PC-9 (cell line): ENCODE results near the gene SLC1A7. TPM values are rescaled to one million over a fixed set of nuclear protein-coding genes. Genes with fewer than 3 reads are reported as not detected.

Experiments
- BruUV-seq: library from RNA; stranded (reverse); fragments of 400-500 nt; replicated peaks from 2 replicates; lab custom pipeline; 2021; lab: Mats Ljungman, UMichigan
- CTCF ChIA-PET: fragments of 300-600 bp; sonication (Branson Sonifier 250); formaldehyde crosslinking; loops from one replicate; lab custom pipeline; 2022; ENCODE audit warnings: antibody characterized with exemption; lab: Charles Lee
- POLR2A ChIA-PET: fragments of 300-600 bp; sonication (Branson Sonifier 250); formaldehyde crosslinking; loops from one replicate; lab custom pipeline; 2022; ENCODE audit warnings: antibody characterized with exemption; ENCODE audit not compliant: unreplicated experiment; lab: Charles Lee
- DNase-seq, 2 experiments: peaks; one replicate each; pipeline versions ENCODE4 v3.0.0 to v3.0.0-alpha.2; 2015 to 2022; ENCODE audit warnings: mixed read lengths in 1 of 2
- H2AFZ ChIP-seq: fragments of 200-600 bp; sonication (generic); 2 replicates; pipeline ENCODE4 v1.8.1; 2017; ENCODE audit warnings: antibody characterized with exemption
- H3F3A ChIP-seq: fragments of 200-600 bp; sonication (generic); 2 replicates; pipeline ENCODE4 v1.8.1; 2017; ENCODE audit warnings: antibody characterized with exemption, mild to moderate bottlenecking, low read depth; ENCODE audit not compliant: insufficient read depth
- H3K27ac ChIP-seq: fragments of 200-600 bp; sonication (generic); 2 replicates; pipeline ENCODE4 v1.6.1; 2016; ENCODE audit warnings: mixed run types
- H3K27me3 ChIP-seq: fragments of 200-600 bp; sonication (generic); 2 replicates; pipeline ENCODE4 v1.6.1; 2016; ENCODE audit warnings: low read depth, mixed run types; ENCODE audit not compliant: insufficient read depth
- H3K36me3 ChIP-seq: fragments of 200-600 bp; sonication (generic); 2 replicates; pipeline ENCODE4 v1.6.1; 2016; ENCODE audit warnings: low read depth, mixed run types
- H3K4me1 ChIP-seq: fragments of 200-600 bp; sonication (generic); replicated peaks from 2 replicates; pipeline ENCODE4 v1.6.1; 2016; ENCODE audit warnings: mixed run types; ENCODE audit not compliant: insufficient read depth
- H3K4me2 ChIP-seq: fragments of 200-600 bp; sonication (generic); 2 replicates; pipeline ENCODE4 v1.6.1; 2017; ENCODE audit warnings: mixed run types
- H3K4me3 ChIP-seq: fragments of 200-600 bp; sonication (generic); 2 replicates; pipeline ENCODE4 v1.6.1; 2016; ENCODE audit warnings: mixed run types
- H3K79me2 ChIP-seq: fragments of 200-600 bp; sonication (generic); 2 replicates; pipeline ENCODE4 v1.6.1; 2017; ENCODE audit warnings: low read depth, mixed run types
- H3K9me2 ChIP-seq: fragments of 200-600 bp; sonication (generic); 2 replicates; pipeline ENCODE4 v1.8.1; 2017; ENCODE audit warnings: mild to moderate bottlenecking; ENCODE audit not compliant: insufficient read depth
- H3K9me3 ChIP-seq: fragments of 200-600 bp; sonication (generic); 2 replicates; pipeline ENCODE4 v1.8.1; 2016; ENCODE audit warnings: low read depth; ENCODE audit not compliant: insufficient read depth
- H4K20me1 ChIP-seq: fragments of 200-600 bp; sonication (generic); 2 replicates; pipeline ENCODE4 v1.8.1; 2017; ENCODE audit not compliant: insufficient read depth
- EZH2 ChIP-seq: fragments of 200-600 bp; sonication (generic); IDR thresholded peaks from 2 replicates; pipeline ENCODE4 v1.8.0; 2017; ENCODE audit warnings: antibody characterized with exemption, low read depth
- intact Hi-C: fragments of 100-400 bp; cut with micrococcal nuclease; formaldehyde crosslinking; loops from one replicate; pipeline ENCODE4 v1.10.0; 2022; ENCODE audit not compliant: unreplicated experiment
- total RNA-seq: library from RNA; stranded (reverse); gene quantifications from 2 replicates; pipeline ENCODE4 v1.2.3, GENCODE V29; 2021
- TF ChIP-seq, protein P1 (sequence below): fragments of 200-600 bp; sonication (generic); conservative IDR thresholded peaks from 2 replicates; pipeline ENCODE4 v1.6.1; 2017; ENCODE audit warnings: mixed run types, antibody characterized with exemption, mild to moderate bottlenecking, moderate library complexity

Gene SLC1A7
- total RNA-seq, 1 experiment from 2014 or later = not detected

DNA sequence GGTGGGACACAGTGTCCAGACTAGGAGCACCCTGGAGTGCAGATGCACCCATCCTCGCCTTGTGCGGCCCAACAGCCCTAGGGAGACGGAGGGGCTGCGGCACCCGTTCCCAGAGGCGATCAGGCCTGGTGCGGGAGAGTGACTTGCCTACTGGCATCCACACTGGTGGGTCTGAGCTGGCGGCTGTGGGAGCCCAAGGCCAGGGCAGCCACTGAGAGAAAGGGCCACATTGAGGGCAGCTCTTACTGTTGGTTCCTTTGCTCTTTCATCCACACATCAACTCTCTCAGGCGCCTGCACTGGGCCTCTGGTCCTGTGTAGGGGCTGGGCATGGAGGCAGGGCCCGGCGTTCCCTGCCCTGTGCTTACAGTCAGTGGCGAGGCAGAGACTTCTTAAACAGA, 71.8 kb downstream of the SLC1A7 start:
- H3K9me3 ChIP-seq = no peaks in the 10 kb centered on the region
- H3K9me2 ChIP-seq = no peaks in the 10 kb centered on the region
- no peak overlapping the region for H3K4me3 ChIP-seq
- H4K20me1 ChIP-seq = no peaks in the 10 kb centered on the region
- CTCF ChIA-PET = no interaction called here
- H3K27ac ChIP-seq = no peak overlapping the region
- no peak overlapping the region for H2AFZ ChIP-seq
- no peaks in the 10 kb centered on the region for H3K27me3 ChIP-seq
- no peaks in the 10 kb centered on the region for H3K79me2 ChIP-seq
- H3K4me1 ChIP-seq = no peaks in the 10 kb centered on the region
- H3K36me3 ChIP-seq = no peaks in the 10 kb centered on the region
- no peak for TF ChIP-seq EZH2
- TF ChIP-seq, protein P1, sequence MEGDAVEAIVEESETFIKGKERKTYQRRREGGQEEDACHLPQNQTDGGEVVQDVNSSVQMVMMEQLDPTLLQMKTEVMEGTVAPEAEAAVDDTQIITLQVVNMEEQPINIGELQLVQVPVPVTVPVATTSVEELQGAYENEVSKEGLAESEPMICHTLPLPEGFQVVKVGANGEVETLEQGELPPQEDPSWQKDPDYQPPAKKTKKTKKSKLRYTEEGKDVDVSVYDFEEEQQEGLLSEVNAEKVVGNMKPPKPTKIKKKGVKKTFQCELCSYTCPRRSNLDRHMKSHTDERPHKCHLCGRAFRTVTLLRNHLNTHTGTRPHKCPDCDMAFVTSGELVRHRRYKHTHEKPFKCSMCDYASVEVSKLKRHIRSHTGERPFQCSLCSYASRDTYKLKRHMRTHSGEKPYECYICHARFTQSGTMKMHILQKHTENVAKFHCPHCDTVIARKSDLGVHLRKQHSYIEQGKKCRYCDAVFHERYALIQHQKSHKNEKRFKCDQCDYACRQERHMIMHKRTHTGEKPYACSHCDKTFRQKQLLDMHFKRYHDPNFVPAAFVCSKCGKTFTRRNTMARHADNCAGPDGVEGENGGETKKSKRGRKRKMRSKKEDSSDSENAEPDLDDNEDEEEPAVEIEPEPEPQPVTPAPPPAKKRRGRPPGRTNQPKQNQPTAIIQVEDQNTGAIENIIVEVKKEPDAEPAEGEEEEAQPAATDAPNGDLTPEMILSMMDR = no peak
- BruUV-seq = no TSS peak
- POLR2A ChIA-PET = interaction anchor here (0.7 kb wide), 1 partner anchor 161 kb away, joined by 3 read pairs; no protein-coding TSS in a partner anchor
- no peak overlapping the region for H3K4me2 ChIP-seq
- DNase-seq = no peak
- H3F3A ChIP-seq = no peaks in the 10 kb centered on the region
- intact Hi-C loops = no loop called here

DNA sequence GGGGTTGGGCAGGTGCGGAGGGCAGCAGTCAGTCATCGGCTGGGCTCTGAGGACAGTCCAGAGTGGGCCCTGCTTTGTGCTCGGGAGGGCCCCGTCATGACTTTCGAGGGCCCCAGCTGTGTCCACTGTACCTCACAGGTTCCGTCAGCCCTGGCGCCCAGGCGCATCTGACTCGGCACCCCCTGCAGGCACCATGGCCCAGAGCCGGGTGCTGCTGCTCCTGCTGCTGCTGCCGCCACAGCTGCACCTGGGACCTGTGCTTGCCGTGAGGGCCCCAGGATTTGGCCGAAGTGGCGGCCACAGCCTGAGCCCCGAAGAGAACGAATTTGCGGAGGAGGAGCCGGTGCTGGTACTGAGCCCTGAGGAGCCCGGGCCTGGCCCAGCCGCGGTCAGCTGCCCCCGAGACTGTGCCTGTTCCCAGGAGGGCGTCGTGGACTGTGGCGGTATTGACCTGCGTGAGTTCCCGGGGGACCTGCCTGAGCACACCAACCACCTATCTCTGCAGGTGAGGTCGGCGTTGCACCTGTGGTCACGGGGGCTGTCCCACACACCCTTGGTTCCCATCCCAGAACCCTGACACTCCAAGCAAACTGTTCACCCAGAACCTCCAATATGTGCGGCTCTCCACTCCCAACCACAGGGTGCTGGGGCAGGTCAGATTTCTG, 72.6 kb downstream of the SLC1A7 start:
- no peaks in the 10 kb centered on the region for H3K4me1 ChIP-seq
- H3K79me2 ChIP-seq = no peaks in the 10 kb centered on the region
- TF ChIP-seq, protein P1 = no peak
- TF ChIP-seq EZH2 = no peak
- DNase-seq = no peak
- ChIA-PET CTCF (no interaction called here), POLR2A (interaction anchor here (0.5 kb wide), 1 partner anchor 17 kb away, joined by 3 read pairs; no protein-coding TSS in a partner anchor)
- H3K4me2 ChIP-seq = no peak overlapping the region
- H3K9me2 ChIP-seq = no peaks in the 10 kb centered on the region
- no peaks in the 10 kb centered on the region for H3K36me3 ChIP-seq
- BruUV-seq = no TSS peak
- H2AFZ ChIP-seq = no peak overlapping the region
- H3F3A ChIP-seq = no peaks in the 10 kb centered on the region
- no peak overlapping the region for H3K27ac ChIP-seq
- intact Hi-C loops = no loop called here
- no peaks in the 10 kb centered on the region for H4K20me1 ChIP-seq
- no peaks in the 10 kb centered on the region for H3K27me3 ChIP-seq
- no peak overlapping the region for H3K4me3 ChIP-seq
- H3K9me3 ChIP-seq = no peaks in the 10 kb centered on the region

DNA sequence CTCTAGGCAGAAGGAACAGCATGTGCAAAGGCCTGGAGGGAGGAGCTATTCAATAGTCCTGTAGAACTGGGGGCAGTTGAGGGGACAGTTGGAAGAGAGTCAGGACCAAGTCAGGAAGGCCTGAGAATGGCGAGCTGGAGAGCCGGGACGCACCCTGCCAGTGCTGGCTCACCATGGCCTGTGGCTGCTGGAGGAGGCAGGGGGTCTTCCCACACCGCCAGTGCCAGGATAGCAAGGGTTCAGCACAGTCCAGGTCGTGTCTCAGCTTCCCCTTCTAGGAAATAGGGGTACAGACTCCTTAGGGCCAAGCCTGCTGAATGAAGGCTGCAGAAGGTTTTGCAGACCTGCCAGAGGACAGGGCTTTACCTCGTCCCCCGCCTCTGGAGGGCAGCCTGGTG, 73.2 kb downstream of the SLC1A7 start:
- no peaks in the 10 kb centered on the region for H3K9me2 ChIP-seq
- ChIA-PET POLR2A (interaction anchor here (0.5 kb wide), 1 partner anchor 16 kb away, joined by 3 read pairs; no protein-coding TSS in a partner anchor), CTCF (no interaction called here)
- H3K27me3 ChIP-seq = no peaks in the 10 kb centered on the region
- no peaks in the 10 kb centered on the region for H3K79me2 ChIP-seq
- no peak overlapping the region for H3K4me3 ChIP-seq
- no peaks in the 10 kb centered on the region for H3K4me1 ChIP-seq
- no TSS peak for BruUV-seq
- no peak overlapping the region for H3K4me2 ChIP-seq
- no peak overlapping the region for H3K27ac ChIP-seq
- H4K20me1 ChIP-seq = no peaks in the 10 kb centered on the region
- no peaks in the 10 kb centered on the region for H3K36me3 ChIP-seq
- DNase-seq = no peak
- intact Hi-C loops = no loop called here
- no peak for TF ChIP-seq EZH2
- TF ChIP-seq, protein P1 = no peak
- no peak overlapping the region for H2AFZ ChIP-seq
- no peaks in the 10 kb centered on the region for H3F3A ChIP-seq
- no peaks in the 10 kb centered on the region for H3K9me3 ChIP-seq
